Right lobe of liver (tissue), 4 donors: Measurements from ENCODE around the gene PTAR1.

Experiments used
- POLR2A ChIP-seq: fragments of 450-650 bp; IDR thresholded peaks from one replicate; pipeline ENCODE4 v1.6.1; 2017; ENCODE audit warnings: antibody characterized with exemption, mild to moderate bottlenecking
- TF ChIP-seq, protein P1 (sequence below), 4 donors: fragments of 200-600 bp in 3 of 4; fragments of 450-650 bp in 1 of 4; IDR thresholded peaks; one replicate each; pipeline versions ENCODE4 v1.5.1 to v1.8.0; 2016 to 2022; ENCODE audit warnings: antibody characterized with exemption in 4 of 4, mild to moderate bottlenecking in 2 of 4
- donor health status: DM: no; HTN: no; CAD: no.
- donor health status: DM: no; HTN: no; CAD: no.
- donor health status: DM: no; HTN: yes; CAD: no.

DNA sequence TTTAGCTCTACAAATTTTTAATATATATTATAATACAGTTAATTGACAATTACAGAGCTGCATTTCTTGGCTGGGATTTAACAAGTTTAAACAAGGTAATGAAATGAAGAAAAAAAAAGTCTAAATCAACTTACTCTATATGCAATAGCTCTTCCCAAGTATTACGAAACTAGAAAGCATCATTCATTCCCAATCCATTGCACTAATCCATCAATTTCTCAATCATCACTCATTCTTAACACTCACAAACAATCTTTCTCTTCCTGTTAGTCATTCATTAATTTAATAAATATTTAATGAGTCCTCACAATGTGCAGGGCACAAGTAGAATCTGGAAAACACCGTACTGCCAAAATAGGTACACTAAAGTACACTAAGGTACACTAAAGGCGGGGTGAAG is 44.7 kb downstream of the PTAR1 start:
- TF ChIP-seq, protein P1, sequence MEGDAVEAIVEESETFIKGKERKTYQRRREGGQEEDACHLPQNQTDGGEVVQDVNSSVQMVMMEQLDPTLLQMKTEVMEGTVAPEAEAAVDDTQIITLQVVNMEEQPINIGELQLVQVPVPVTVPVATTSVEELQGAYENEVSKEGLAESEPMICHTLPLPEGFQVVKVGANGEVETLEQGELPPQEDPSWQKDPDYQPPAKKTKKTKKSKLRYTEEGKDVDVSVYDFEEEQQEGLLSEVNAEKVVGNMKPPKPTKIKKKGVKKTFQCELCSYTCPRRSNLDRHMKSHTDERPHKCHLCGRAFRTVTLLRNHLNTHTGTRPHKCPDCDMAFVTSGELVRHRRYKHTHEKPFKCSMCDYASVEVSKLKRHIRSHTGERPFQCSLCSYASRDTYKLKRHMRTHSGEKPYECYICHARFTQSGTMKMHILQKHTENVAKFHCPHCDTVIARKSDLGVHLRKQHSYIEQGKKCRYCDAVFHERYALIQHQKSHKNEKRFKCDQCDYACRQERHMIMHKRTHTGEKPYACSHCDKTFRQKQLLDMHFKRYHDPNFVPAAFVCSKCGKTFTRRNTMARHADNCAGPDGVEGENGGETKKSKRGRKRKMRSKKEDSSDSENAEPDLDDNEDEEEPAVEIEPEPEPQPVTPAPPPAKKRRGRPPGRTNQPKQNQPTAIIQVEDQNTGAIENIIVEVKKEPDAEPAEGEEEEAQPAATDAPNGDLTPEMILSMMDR (IDR thresholded peaks at IDR 0.05): no peak
- TF ChIP-seq POLR2A: no peak
